Measurements from ENCODE around the gene BCAS3.
"Not testable (repeated sequence)": the region's sequence is repeated elsewhere in the genome, so short reads cannot be mapped to it uniquely, and the experiment has no call there.

Gene BCAS3

DNA sequence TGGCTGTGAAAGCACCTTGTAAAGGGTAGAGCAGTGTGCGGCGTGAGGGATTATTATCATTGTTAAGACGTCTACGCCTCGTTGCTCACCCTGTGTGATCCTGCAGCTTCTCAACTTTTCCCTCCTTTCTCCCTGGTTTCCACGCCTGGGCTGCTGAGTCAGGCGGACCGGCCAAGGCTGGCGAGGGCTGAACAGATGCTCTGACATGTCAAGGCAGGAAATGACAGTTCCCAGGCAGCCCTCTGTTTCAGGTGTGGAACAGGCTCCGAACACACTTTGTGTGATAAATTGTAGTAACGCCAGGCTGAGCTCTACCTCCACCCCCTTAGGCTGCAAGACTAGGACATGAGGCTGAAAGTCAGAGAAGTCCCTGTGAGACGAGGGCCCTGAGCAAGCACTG lies 676.0 kb downstream of the BCAS3 start:
- H3K27me3 Mint-ChIP-seq: no peaks in the 10 kb centered on the region
- no peak overlapping the region for H3K4me3 Mint-ChIP-seq
- peaks cover 6% of the 10 kb centered on the region for H3K36me3 Mint-ChIP-seq
- H3K9me3 Mint-ChIP-seq: no peaks in the 10 kb centered on the region
- no peak for ATAC-seq
- H3K27ac Mint-ChIP-seq: no peak overlapping the region
- no peaks in the 10 kb centered on the region for H3K4me1 Mint-ChIP-seq

DNA sequence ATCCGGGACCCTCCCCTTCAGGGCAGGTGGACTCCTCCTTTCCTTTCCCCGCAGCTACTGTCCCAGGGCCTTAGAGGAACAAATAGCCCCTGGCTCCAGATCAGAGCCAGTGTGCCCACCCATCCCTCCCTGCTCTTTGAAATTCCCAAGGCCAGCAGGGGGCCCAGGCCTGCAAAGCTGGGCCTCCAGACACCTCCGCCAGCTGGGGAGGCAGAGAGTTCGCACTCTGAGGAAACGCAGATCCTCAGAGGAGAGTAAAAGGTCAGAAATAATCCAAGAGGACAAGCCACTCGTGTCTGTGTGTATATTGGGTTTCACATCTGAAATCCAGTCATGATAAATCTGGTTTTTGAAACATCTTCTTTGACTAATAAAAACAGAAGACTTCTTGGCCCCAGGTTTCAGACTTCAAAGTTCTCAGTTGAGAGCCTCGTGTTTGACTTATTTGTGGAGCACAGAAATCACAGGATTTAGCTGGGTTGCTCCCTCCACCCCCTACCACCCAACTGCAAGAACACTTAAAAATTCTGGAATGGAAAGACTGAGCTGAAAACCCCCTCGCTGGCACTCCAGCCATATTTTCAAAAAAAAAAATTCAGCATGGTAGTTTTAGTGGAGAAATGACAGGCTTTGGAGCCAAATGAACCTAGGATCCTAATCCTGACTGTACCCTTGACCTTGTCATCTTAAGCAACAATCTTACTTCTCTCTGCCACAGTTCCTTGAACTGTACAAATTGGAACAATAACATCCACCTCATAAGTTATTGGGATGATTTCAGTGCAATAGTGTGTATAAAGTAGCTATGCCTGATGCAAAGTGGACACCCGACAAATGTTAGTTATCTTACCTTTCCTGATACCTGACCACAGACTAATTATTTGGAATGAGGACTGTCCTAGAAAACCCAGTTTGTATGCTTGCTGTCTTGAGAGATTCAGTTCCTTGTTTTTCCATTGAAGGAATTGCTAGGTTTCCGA lies 677.5 kb downstream of the BCAS3 start:
- Mint-ChIP-seq H3K4me1 (no peaks in the 10 kb centered on the region), H3K36me3 (peaks cover 6% of the 10 kb centered on the region), H3K27ac (no peak overlapping the region), H3K27me3 (no peaks in the 10 kb centered on the region), H3K9me3 (no peaks in the 10 kb centered on the region), H3K4me3 (no peak overlapping the region)
- no peak for ATAC-seq

DNA sequence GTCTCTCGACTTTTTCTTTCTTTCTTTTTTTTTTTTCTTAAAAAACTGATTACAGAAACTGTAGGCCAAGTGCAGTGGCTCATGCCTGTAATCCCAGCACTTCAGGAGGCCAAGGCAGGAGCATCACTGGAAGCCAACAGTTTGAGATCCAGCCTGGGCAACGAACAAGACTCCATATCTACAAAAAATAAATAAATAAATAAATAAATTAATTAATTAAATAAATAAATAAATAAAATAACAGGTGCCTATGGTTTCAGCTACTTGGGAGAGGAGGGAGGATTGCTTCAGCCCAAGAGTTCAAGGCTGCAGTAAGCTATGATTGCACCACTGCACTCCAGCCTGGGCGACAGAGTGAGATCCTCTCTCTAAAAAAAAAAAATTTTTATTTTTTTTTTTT lies 679.4 kb downstream of the BCAS3 start:
- H3K4me3 Mint-ChIP-seq, H3K27me3 Mint-ChIP-seq, H3K9me3 Mint-ChIP-seq, H3K27ac Mint-ChIP-seq, H3K4me1 Mint-ChIP-seq, H3K36me3 Mint-ChIP-seq, ATAC-seq: not testable (repeated sequence)

DNA sequence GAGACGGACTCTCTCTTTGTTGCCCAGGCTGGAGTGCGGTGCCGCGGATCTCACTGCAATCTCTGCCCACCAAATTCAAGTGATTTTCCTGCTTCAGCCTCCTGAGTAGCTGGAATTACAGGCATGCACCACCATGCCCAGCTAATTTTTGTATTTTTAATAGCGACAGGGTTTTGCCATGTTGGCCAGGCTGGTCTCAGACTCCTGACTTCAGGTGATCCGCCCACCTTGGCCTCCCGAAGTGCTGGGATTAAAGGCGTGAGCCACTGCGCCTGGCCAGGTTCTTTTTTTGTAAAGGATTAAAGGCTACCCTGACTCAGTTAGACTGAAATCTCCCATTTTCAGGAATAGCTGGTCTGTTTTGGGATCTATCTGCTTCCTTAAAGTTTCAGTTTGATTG lies 681.9 kb downstream of the BCAS3 start:
- not testable (repeated sequence) for H3K9me3 Mint-ChIP-seq, ATAC-seq, H3K4me1 Mint-ChIP-seq, H3K27ac Mint-ChIP-seq, H3K4me3 Mint-ChIP-seq, H3K27me3 Mint-ChIP-seq, H3K36me3 Mint-ChIP-seq

DNA sequence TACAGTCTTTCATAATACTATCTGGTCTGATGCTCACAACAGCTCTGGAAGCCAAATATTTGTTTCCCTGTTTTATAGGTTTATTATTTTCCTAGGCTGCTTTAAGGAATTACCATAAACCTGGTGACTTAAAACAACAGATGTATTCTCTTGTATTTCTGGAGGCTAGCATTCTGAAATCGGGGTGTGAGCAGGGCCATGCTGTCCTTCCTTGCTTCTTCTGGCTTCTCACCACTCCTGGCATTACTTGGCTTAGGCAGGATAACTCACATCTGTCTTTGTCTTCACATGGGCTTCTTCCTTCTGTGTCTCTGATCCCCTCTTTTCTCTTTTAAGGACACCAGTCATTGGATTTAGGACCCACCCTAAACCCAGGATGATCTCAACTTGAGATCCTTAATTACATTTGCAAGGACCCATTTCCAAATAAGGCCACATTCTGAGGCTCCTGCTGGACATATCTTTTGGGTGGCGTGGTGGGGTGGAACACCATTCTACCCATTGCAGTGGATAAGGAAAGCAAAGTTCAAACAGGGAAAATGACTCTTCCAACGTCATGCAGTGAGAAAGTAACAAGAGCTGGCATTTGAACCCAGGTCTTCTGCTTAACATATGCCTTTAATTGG lies 682.8 kb downstream of the BCAS3 start:
- H3K9me3 Mint-ChIP-seq: no peaks in the 10 kb centered on the region
- H3K4me1 Mint-ChIP-seq: no peaks in the 10 kb centered on the region
- no peak overlapping the region for H3K27ac Mint-ChIP-seq
- H3K27me3 Mint-ChIP-seq: no peaks in the 10 kb centered on the region
- no peak overlapping the region for H3K4me3 Mint-ChIP-seq
- no peak for ATAC-seq
- H3K36me3 Mint-ChIP-seq: no peaks in the 10 kb centered on the region

DNA sequence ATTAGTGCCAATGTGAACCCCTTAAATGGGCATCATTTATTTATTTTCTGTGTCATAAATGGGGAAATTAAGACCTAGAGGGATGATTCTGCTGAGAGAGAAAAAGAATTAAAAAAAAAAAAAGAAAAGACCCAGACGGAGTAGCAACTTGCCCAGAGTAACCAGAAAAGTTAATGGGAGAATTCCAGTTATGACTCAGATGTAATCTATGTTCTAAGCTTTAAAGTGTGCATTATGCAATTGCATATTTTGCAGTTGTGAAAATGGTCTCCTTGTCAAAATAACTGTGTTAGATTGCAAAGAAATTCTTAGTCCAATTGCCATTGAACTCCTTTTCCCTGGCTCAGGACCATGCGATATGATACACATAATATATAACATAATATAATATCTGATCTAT lies 683.4 kb downstream of the BCAS3 start:
- no peaks in the 10 kb centered on the region for H3K4me1 Mint-ChIP-seq
- no peaks in the 10 kb centered on the region for H3K36me3 Mint-ChIP-seq
- no peak for ATAC-seq
- H3K27ac Mint-ChIP-seq: no peak overlapping the region
- no peak overlapping the region for H3K4me3 Mint-ChIP-seq
- no peaks in the 10 kb centered on the region for H3K9me3 Mint-ChIP-seq
- no peaks in the 10 kb centered on the region for H3K27me3 Mint-ChIP-seq

DNA sequence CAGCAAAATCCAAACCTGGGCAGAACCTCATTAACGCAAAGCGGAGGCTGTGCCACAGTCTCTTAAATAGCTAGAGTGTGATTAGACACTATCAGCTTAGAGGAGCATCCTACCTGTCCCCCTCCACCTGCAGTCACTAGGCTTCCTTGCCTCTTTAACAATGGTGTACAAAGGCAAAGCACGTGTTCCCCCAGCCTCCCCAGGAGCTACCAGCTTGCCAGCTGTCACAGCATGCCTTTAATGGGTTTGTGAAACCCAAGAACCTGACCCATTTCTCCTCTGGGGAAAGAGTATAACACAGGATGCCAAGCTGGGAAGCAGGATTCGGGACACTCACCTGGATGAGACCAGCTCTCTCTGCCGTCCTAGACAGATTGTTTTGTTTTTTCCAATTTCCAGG lies 684.7 kb downstream of the BCAS3 start:
- Mint-ChIP-seq H3K27ac (no peak overlapping the region), H3K27me3 (no peaks in the 10 kb centered on the region), H3K4me1 (no peaks in the 10 kb centered on the region), H3K9me3 (no peaks in the 10 kb centered on the region), H3K36me3 (no peaks in the 10 kb centered on the region), H3K4me3 (no peak overlapping the region)
- no peak for ATAC-seq

DNA sequence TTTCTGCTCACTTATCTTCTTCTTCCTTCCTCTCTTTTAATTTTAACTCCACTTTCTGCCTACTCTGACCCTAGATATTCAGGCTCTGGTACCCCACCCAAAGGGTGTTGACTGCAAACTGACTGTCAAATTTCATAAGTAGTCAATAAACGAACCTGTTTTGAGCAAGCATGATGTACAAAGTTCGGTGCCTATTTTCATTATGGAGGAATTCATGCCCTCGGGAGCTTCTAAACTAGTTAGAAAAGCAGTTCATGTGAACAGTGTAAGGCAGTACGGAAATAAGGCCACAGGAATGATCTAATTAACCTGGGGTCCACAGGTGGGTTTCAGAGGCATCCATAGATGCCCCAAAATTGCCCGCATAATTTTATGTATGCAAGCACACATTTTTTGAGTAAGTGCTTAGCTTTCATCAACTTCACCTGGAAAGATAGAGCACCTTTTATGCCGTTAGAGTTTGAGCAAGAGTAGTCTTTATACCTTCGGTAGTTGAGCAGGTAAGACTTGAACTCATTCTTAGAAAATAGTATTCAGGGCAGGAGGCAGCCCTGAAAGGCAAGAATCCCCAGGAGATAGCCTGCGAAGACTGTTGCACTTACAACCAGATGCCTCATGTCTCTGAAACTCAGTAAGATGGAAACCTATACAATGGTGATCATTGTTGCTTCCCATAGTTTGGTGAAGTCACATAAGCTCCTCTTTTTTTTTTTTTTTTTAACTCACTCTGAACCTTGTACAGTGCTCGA lies 685.4 kb downstream of the BCAS3 start:
- Mint-ChIP-seq H3K27me3 (no peaks in the 10 kb centered on the region), H3K4me3 (no peak overlapping the region), H3K27ac (no peak overlapping the region), H3K36me3 (no peaks in the 10 kb centered on the region), H3K9me3 (no peaks in the 10 kb centered on the region), H3K4me1 (no peaks in the 10 kb centered on the region)
- no peak for ATAC-seq

DNA sequence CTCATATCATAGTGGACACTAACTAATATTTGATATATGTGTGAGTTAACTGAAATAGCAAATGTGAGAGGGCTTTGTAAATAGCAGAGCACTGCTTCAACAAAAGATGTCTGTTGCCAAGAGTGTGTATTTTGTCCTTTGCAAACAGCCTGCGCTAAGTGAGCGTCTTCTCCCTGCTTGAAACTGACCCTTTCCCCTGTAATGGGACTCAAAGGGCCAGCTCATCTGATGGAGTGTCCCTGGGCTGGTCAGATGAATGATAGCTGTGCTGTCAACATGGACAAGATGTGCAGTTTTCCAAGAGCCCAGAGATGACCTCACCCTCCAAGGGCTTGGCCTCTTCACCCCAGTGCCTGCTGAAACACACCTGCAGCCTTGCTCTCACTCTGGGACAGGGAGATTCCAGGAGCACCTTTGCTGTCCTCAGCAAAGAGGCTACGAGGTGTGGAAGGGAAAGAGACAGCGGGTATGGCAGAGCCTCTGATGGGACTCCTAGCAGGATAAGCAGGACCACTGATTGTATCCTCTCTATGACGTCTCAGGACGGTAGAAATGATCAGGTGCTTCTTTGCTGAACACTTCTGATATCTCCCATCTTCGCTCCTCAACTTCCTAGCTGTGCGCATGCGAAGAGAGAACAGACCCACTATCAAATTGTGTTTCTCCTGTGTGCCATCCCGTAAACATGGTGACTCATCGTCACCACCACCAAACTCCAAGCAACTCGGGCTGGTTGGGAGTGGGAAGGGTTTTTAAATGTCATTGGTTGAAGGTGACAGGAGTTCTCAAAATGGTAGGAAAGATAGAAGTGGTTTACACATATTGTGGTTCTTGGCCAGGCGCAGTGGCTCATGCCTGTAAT lies 686.2 kb downstream of the BCAS3 start:
- no peak for ATAC-seq
- Mint-ChIP-seq H3K27ac (no peak overlapping the region), H3K36me3 (no peaks in the 10 kb centered on the region), H3K9me3 (no peaks in the 10 kb centered on the region), H3K4me3 (no peak overlapping the region), H3K27me3 (no peaks in the 10 kb centered on the region), H3K4me1 (no peaks in the 10 kb centered on the region)

DNA sequence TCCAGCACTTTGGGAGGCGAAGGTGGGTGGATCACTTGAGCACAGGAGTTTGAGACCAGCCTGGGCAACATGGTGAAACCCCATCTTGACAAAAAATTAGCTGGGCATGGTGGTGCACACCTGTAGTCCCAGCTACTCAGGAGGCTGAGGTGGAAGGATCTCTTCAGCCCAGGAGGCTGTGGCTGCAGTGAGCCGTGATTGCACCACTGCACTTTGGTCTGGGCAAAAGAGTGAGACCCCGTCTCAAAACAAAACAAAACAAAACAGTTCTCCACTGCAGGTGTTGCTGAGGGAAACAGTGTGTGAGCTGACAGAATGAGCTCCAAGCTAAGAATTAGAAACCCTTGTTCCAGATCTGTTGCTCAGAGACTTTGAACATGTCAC lies 686.8 kb downstream of the BCAS3 start:
- ATAC-seq: no peak
- Mint-ChIP-seq H3K27ac (no peak overlapping the region), H3K4me3 (no peak overlapping the region), H3K4me1 (no peaks in the 10 kb centered on the region), H3K9me3 (no peaks in the 10 kb centered on the region), H3K27me3 (no peaks in the 10 kb centered on the region), H3K36me3 (no peaks in the 10 kb centered on the region)

DNA sequence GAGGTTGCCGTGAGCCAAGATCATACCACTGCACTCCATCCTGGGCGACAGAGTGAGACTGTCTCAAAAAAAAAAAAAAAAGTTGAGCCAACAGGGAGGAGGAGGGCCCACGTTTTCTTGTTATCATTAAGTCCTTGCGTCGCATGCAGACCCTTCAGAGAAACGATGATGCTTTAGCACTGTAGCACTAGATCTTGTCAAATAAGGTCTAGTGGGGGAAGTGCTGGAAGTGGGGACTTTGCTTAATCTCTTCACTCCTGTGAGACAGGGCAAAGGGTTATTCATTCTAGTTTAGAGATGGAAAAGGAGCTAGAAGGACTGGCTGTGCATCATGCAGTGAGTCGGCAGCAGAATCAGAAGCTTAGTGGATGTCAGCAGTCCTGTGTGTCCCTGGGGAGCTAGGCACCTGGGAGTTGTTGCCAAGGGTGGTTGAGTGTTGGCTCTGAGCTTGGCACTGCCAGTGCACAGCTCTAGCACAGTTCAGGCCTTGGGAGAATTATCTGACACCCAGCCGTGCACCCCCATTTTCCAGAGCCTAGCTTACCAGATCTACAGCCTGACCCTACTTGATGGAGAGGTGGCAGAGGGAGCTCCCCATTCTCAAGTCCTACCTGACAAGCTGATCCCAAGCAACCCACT lies 688.5 kb downstream of the BCAS3 start:
- no peak for ATAC-seq
- no peaks in the 10 kb centered on the region for H3K9me3 Mint-ChIP-seq
- H3K27me3 Mint-ChIP-seq: no peaks in the 10 kb centered on the region
- no peaks in the 10 kb centered on the region for H3K4me1 Mint-ChIP-seq
- H3K36me3 Mint-ChIP-seq: no peaks in the 10 kb centered on the region
- H3K4me3 Mint-ChIP-seq: no peak overlapping the region
- H3K27ac Mint-ChIP-seq: no peak overlapping the region

DNA sequence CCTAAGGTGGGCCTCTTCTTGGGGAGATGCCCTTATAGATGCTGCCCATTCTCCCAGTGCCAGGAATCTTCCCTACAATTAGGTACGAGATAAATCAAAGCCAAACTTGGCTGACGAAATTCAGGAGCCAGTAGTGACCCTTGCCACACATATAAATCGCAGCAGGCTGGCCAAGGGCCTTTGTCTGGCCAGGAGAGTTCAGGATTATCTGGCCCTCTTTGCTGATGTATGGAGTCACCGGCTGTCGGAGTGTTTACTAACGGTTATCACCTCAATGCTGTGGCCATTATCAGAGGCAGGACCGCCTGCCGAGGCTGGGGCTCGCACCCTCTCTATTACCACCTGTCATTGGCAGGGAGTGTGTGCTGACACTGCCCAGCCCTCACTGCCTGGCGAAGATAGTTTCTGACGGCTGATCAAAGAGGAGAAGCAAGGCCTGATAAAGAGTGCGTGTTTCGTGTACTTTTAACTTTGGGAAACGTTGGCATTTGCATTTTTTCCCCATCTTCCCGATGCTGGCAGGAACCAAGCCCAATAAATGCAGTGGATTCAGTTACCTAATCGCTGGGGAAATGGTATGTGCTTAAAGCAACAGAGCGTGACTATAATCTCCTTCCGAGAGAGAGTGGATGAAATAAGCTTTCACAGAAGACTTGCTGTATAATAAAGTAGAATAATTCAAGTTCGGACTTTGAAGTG lies 689.2 kb downstream of the BCAS3 start:
- ATAC-seq: no peak
- no peak overlapping the region for H3K4me3 Mint-ChIP-seq
- no peaks in the 10 kb centered on the region for H3K27me3 Mint-ChIP-seq
- no peaks in the 10 kb centered on the region for H3K4me1 Mint-ChIP-seq
- H3K27ac Mint-ChIP-seq: no peak overlapping the region
- peaks cover under 1% of the 10 kb centered on the region for H3K36me3 Mint-ChIP-seq
- no peaks in the 10 kb centered on the region for H3K9me3 Mint-ChIP-seq

DNA sequence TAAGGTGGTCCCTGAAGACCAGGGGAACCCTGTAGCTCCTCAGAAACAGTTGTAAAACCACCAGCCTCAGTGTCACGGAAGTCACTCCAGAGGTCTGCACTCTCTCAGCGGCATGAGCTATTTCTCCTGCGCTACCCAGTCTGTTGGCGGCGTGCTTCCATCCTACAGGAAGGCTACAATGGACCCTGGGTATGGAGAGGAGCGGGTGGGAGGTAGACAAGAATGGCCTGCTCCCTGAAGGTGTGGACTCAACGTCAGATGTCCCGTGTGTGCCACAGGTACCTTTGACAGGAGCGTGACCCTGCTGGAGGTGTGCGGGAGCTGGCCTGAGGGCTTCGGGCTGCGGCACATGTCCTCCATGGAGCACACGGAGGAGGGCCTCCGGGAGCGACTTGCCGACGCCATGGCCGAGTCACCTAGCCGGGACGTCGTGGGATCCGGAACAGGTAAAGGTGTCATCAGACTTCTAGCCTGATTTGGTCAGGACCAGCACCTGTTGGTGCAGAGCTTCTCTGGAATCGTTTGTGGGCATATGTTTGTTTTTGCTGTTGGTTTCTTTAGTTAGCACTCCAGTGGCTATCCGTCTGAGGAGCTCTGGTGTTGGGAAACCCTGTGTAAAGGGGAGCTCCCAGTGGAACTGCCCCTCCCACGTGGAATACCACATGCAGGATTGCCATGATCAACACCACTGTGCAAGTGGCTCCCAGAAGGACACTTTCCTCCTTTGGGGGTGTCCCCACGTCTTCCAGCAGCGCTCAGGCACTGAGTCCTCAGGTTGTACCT lies 690.6 kb downstream of the BCAS3 start:
- H3K4me1 Mint-ChIP-seq: no peaks in the 10 kb centered on the region
- H3K27ac Mint-ChIP-seq: no peak overlapping the region
- H3K36me3 Mint-ChIP-seq: peaks cover 8% of the 10 kb centered on the region
- no peak overlapping the region for H3K4me3 Mint-ChIP-seq
- H3K27me3 Mint-ChIP-seq: no peaks in the 10 kb centered on the region
- no peaks in the 10 kb centered on the region for H3K9me3 Mint-ChIP-seq
- no peak for ATAC-seq

Measured in stimulated activated memory B cell treated with anti-CD40 and anti-IgM and Interleukin-4, amounts not matched to agents 10 μg/mL and 1 μg/mL and 100 μg/mL, for 72 hours (primary cell).